B cell (primary cell): ENCODE results near the gene CDK8. TPM values are rescaled to one million over a fixed set of nuclear protein-coding genes. Genes with fewer than 3 reads are reported as not detected.

Experiments used
- ATAC-seq: fragments of 200-7000 bp; cut with Tn5 transposase; one replicate; pipeline ENCODE4 v1.10.0; 2021; ENCODE audit warnings: low read depth, mild to moderate bottlenecking, moderate number of reproducible peaks, moderate library complexity
- CTCF ChIA-PET: fragments of 350-600 bp; sonication (Branson Sonifier 250); formaldehyde crosslinking; loops from one replicate; lab custom pipeline; 2021; ENCODE audit warnings: antibody characterized with exemption, inconsistent platforms; lab: Charles Lee
- POLR2A ChIA-PET: fragments of 350-600 bp; sonication (Branson Sonifier 250); formaldehyde crosslinking; loops from one replicate; lab custom pipeline; 2021; ENCODE audit warnings: antibody characterized with exemption; lab: Charles Lee
- DNase-seq: peaks from one replicate; pipeline ENCODE4 v3.0.0; 2013
- H2AFZ ChIP-seq: 2 replicates; pipeline ENCODE4 v1.6.1; 2012; ENCODE audit warnings: mild to moderate bottlenecking, low read depth, low read length; ENCODE audit not compliant: insufficient read depth, poor library complexity, severe bottlenecking
- H3K27ac ChIP-seq, 2 donors: 1 replicate in 1 of 2; 2 replicates in 1 of 2; pipeline ENCODE4 v1.5.1; 2012 to 2013; ENCODE audit warnings: low read length in 2 of 2, mild to moderate bottlenecking in 2 of 2, moderate library complexity in 1 of 2
- H3K27me3 ChIP-seq, 4 experiments: fragments of 200-600 bp in 1 of 4; sonication (generic) in 1 of 4; replicated peaks in 1 of 4; 1 replicate in 2 of 4; 2 replicates in 2 of 4; pipeline versions ENCODE4 v1.6.1 to v1.7.0; 2013 to 2016; ENCODE audit warnings: low read length in 3 of 4, mild to moderate bottlenecking in 2 of 4, mixed read lengths in 1 of 4, moderate library complexity in 1 of 4; ENCODE audit not compliant: insufficient read depth in 4 of 4, control insufficient read depth in 3 of 4; ENCODE audit errors: control extremely low read depth in 1 of 4
- H3K36me3 ChIP-seq, 2 experiments: replicated peaks in 1 of 2; 1 replicate in 1 of 2; 2 replicates in 1 of 2; pipeline versions ENCODE4 v1.6.1 to v1.7.1; 2013; ENCODE audit warnings: low read length in 1 of 2; ENCODE audit not compliant: insufficient read depth in 2 of 2, control insufficient read depth in 1 of 2; ENCODE audit errors: control extremely low read depth in 1 of 2, extremely low read depth in 1 of 2
- H3K4me1 ChIP-seq, 2 donors: fragments of 200-600 bp in 1 of 2; sonication (generic) in 1 of 2; 1 replicate in 1 of 2; 2 replicates in 1 of 2; pipeline versions ENCODE4 v1.5.1 to v1.6.1; 2013 to 2017; ENCODE audit warnings: low read length in 2 of 2; ENCODE audit not compliant: control insufficient read depth in 2 of 2, insufficient read depth in 2 of 2
- H3K4me2 ChIP-seq: replicated peaks from 2 replicates; pipeline ENCODE3; 2012; ENCODE audit warnings: mild to moderate bottlenecking, low read depth, low read length; ENCODE audit not compliant: poor library complexity, severe bottlenecking
- H3K4me3 ChIP-seq, 5 experiments: fragments of 200-600 bp in 1 of 5; sonication (generic) in 1 of 5; 1 replicate in 3 of 5; 2 replicates in 2 of 5; pipeline versions ENCODE4 v1.5.1 to v1.7.0; 2011 to 2016; ENCODE audit warnings: low read length in 4 of 5, mild to moderate bottlenecking in 4 of 5, low read depth in 2 of 5, control low read depth in 1 of 5, moderate library complexity in 1 of 5; ENCODE audit not compliant: insufficient read depth in 1 of 5; ENCODE audit errors: control extremely low read depth in 1 of 5, extremely low read depth in 1 of 5
- H3K79me2 ChIP-seq: fragments of 200-600 bp; sonication (generic); one replicate; pipeline ENCODE4 v1.6.0; 2016; ENCODE audit warnings: low read length; ENCODE audit not compliant: control insufficient read depth, insufficient read depth
- H3K9ac ChIP-seq: fragments of 200-600 bp; sonication (generic); 2 replicates; pipeline ENCODE4 v1.6.1; 2017; ENCODE audit warnings: mild to moderate bottlenecking, low read length, moderate library complexity
- H3K9me3 ChIP-seq, 3 donors: one replicate each; pipeline versions ENCODE4 v1.6.1 to v1.7.1; 2013; ENCODE audit warnings: low read length in 2 of 3; ENCODE audit not compliant: control insufficient read depth in 2 of 3, insufficient read depth in 1 of 3; ENCODE audit errors: control extremely low read depth in 1 of 3
- H4K20me1 ChIP-seq: 2 replicates; pipeline ENCODE4 v1.6.0; 2012; ENCODE audit warnings: mild to moderate bottlenecking, low read length; ENCODE audit not compliant: insufficient read depth, control insufficient read depth, poor library complexity, severe bottlenecking
- H3K27ac Mint-ChIP-seq: one replicate; pipeline ENCODE4 v1.8.0; 2021; ENCODE audit warnings: mixed read lengths
- H3K27me3 Mint-ChIP-seq: one replicate; pipeline ENCODE4 v1.8.0; 2021; ENCODE audit warnings: mixed read lengths
- H3K4me1 Mint-ChIP-seq: one replicate; pipeline ENCODE4 v1.8.0; 2021; ENCODE audit warnings: mixed read lengths
- H3K4me3 Mint-ChIP-seq: one replicate; pipeline ENCODE4 v1.8.0; 2021; ENCODE audit warnings: mixed read lengths
- H3K9me3 Mint-ChIP-seq: one replicate; pipeline ENCODE4 v1.8.0; 2022; ENCODE audit warnings: mixed read lengths; ENCODE audit not compliant: insufficient read depth
- EZH2 ChIP-seq: IDR thresholded peaks from 2 replicates; pipeline ENCODE4 v1.6.1; 2012; ENCODE audit warnings: borderline replicate concordance, low read depth, mild to moderate bottlenecking, moderate library complexity, low read length; ENCODE audit not compliant: insufficient read depth, poor library complexity, severe bottlenecking
- WGBS: methylation state at CpG from one replicate; pipeline ENCODE4 v1.1.5; 2013; ENCODE audit warnings: missing lambda C conversion rate; ENCODE audit not compliant: insufficient coverage; 5-methylcytosine and 5-hydroxymethylcytosine counted together
- intact Hi-C: fragments of 100-400 bp; cut with micrococcal nuclease; formaldehyde crosslinking; loops from one replicate; pipeline ENCODE4 v1.10.0; 2022
- polyA plus RNA-seq: library from polyadenylated mRNA; depleted of rRNA; stranded (reverse); fragments of >200 nt; gene quantifications from 2 replicates; pipeline ENCODE4 v1.2.3, GENCODE V29; 2012
- total RNA-seq, 2 donors: library from RNA; stranded (reverse); fragments of 120-200 nt in 1 of 2; gene quantifications; 1 replicate in 1 of 2; 2 replicates in 1 of 2; pipeline versions ENCODE4 v1.2.3 to v1.2.4, GENCODE V29; 2013 to 2022
- TF ChIP-seq, protein P1 (sequence below): fragments of 200-600 bp; IDR thresholded peaks from one replicate; pipeline ENCODE4 v1.8.0; 2022; ENCODE audit warnings: antibody characterized with exemption, mild to moderate bottlenecking

The CDK8 gene
- total and polyA plus RNA-seq, 2 donors (not counting 1 experiment from before 2014, with no cell fraction given): 10.8 to 13.5 TPM

DNA sequence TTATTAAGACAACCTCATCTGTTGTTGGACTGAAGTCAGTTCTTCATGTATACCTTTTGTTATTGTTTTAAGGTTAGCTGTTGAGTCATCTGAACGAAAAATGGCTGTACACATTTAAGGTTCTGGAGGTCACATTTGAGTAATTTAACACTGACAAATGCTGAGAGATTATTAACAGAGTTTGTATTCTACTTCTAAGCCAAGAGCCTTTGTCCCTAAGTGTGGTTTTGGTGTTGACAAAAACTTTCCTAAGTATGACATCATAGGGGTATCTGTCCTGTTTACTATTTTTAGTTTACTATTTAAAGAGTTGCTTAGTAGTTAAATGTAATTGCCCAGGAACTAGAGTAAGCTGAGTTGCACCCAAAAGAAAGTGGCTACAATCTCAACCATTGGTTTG is 71.9 kb downstream of the CDK8 start:
- no peaks in the 10 kb centered on the region for H3K9me3 Mint-ChIP-seq
- ChIA-PET POLR2A (no interaction called here), CTCF (no interaction called here)
- Histone ChIP-seq H3K4me2 (no peak overlapping the region), H3K4me3 (no peak overlapping the region), H4K20me1 (peaks cover 10% of the 10 kb centered on the region), H3K27ac (no peak overlapping the region), H3K4me1 (peaks cover 0 to 5% of the 10 kb centered on the region in 2 donors), H3K9me3 (no peaks in the 10 kb centered on the region), H3K36me3 (no peaks in the 10 kb centered on the region), H2AFZ (no peak overlapping the region), H3K9ac (no peak overlapping the region), H3K79me2 (peaks cover 7% of the 10 kb centered on the region), H3K27me3 (no peaks in the 10 kb centered on the region)
- WGBS: 80% methylated on average over 1 of the region's 1 CpG
- DNase-seq (no peak), ATAC-seq (no peak)
- H3K4me1 Mint-ChIP-seq: peaks cover 53% of the 10 kb centered on the region
- intact Hi-C loops: no loop called here
- no peaks in the 10 kb centered on the region for H3K27me3 Mint-ChIP-seq
- TF ChIP-seq, protein P1, sequence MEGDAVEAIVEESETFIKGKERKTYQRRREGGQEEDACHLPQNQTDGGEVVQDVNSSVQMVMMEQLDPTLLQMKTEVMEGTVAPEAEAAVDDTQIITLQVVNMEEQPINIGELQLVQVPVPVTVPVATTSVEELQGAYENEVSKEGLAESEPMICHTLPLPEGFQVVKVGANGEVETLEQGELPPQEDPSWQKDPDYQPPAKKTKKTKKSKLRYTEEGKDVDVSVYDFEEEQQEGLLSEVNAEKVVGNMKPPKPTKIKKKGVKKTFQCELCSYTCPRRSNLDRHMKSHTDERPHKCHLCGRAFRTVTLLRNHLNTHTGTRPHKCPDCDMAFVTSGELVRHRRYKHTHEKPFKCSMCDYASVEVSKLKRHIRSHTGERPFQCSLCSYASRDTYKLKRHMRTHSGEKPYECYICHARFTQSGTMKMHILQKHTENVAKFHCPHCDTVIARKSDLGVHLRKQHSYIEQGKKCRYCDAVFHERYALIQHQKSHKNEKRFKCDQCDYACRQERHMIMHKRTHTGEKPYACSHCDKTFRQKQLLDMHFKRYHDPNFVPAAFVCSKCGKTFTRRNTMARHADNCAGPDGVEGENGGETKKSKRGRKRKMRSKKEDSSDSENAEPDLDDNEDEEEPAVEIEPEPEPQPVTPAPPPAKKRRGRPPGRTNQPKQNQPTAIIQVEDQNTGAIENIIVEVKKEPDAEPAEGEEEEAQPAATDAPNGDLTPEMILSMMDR: no peak
- TF ChIP-seq EZH2: no peak
- no peak overlapping the region for H3K27ac Mint-ChIP-seq
- no peak overlapping the region for H3K4me3 Mint-ChIP-seq

DNA sequence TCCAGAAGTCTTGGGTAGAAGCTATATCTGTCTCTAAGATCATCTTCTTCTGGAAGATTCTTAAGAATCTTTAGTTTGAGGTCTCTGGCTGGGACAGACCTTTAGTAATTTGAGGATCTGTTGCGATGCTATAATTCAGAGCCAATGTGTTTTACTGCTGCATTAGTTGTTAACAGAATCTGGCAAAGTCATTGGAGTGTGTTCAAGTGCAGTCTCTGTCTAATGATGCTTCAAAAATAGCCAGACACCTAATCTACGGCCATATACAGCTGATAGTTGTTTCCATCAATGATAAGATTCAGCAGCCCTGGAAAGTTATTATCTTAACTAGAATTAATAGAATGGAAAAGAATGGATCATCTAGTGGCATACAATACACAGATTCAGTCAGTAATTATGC is 72.6 kb downstream of the CDK8 start:
- ATAC-seq: no peak
- Histone ChIP-seq H3K9me3 (no peaks in the 10 kb centered on the region), H3K27ac (no peak overlapping the region), H4K20me1 (peaks cover 7% of the 10 kb centered on the region), H3K9ac (no peak overlapping the region), H3K4me2 (no peak overlapping the region), H2AFZ (no peak overlapping the region), H3K4me3 (no peak overlapping the region), H3K4me1 (peaks cover 0 to 6% of the 10 kb centered on the region in 2 donors), H3K79me2 (peaks cover 11% of the 10 kb centered on the region), H3K36me3 (no peaks in the 10 kb centered on the region), H3K27me3 (no peaks in the 10 kb centered on the region)
- Mint-ChIP-seq H3K27ac (no peak overlapping the region), H3K9me3 (no peaks in the 10 kb centered on the region), H3K27me3 (no peaks in the 10 kb centered on the region), H3K4me1 (peaks cover 56% of the 10 kb centered on the region), H3K4me3 (no peak overlapping the region)
- ChIA-PET POLR2A (no interaction called here), CTCF (no interaction called here)
- intact Hi-C loops: no loop called here
- DNase-seq: no peak
- TF ChIP-seq, protein P1: no peak
- no peak for TF ChIP-seq EZH2
- WGBS: 100% methylated on average over 1 of the region's 2 CpGs
